HG02973 (cell line): ENCODE results near the gene KIF12.
"Not testable (repeated sequence)": the region's sequence is repeated elsewhere in the genome, so short reads cannot be mapped to it uniquely, and the experiment has no call there.

Source experiments
- ATAC-seq: cut with Tn5 transposase; IDR thresholded peaks from one replicate; pipeline ENCODE4 v1.9.1; 2021; ENCODE audit warnings: moderate library complexity; ENCODE audit not compliant: unreplicated experiment

Gene KIF12

DNA sequence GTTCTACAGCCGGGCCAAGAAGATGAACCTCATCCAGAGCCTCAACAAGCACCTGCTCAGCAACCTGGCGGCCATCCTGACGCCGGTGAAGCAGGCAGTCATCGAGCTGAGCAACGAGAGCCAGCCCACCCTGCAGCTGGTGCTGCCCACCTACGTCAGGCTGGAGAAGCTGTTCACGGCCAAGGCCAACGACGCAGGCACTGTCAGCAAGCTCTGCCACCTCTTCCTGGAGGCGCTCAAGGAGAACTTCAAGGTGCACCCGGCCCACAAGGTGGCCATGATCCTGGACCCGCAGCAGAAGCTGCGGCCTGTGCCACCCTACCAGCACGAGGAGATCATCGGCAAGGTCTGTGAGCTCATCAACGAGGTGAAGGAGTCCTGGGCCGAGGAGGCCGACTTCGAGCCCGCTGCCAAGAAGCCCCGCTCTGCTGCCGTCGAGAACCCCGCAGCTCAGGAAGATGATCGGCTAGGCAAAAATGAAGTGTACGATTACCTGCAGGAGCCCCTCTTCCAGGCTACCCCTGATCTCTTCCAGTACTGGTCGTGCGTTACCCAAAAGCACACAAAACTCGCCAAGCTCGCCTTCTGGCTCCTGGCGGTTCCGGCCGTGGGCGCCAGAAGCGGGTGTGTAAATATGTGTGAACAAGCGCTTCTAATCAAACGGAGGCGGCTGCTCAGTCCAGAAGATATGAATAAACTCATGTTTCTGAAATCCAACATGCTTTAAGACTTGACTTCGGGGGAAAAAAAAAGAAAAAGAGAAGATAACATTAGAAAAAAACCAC, 49.5 kb downstream of the KIF12 start:
- no peak for ATAC-seq

- ATAC-seq = no peak
Observed at GRCh38 chr9:114048533-114049415, 50.3 kb downstream of the KIF12 start.

- ATAC-seq = no peak
Observed at GRCh38 chr9:114047717-114048116, 51.4 kb downstream of the KIF12 start.

DNA sequence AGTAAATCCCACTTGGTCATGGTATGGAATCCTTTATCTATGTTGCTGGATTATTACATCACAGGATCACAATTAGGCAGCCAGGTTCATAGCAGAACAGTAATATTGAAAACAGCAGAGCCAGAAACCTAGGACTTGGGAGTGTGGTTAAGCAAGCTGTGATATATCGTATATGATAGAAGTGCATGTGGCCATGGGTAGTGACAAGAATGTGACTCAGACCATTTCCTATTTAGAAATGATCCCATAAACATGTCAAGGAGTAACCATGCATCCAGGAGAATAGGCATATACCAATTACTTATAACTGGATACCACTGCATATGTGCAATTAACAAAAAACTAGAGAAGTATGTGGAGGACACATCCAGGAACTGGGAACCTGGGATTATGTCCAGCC, 52.2 kb downstream of the KIF12 start:
- ATAC-seq = no peak

- no peak for ATAC-seq
Observed at GRCh38 chr9:114046237-114046755, 52.8 kb downstream of the KIF12 start.

DNA sequence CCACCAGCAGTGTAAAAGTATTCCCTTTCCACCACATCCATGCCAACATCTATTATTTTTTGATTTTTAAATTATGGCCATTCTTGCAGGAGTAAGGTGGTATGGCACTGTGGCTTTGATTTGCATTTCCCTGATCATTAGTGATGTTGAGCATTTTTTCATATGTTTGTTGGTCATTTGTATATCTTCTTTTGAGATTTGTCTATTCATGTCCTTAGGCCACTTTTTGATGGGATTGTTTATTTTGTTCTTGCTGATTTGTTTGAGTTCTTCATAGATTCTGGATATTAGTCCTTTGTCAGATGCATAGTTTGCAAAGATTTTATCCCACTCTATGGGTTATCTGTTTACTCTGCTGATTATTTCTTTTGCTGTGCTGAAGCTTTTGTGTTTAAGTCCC, 55.4 kb downstream of the KIF12 start:
- ATAC-seq = not testable (repeated sequence)
